ENCODE measurements around the gene GLT6D1. TPM values are rescaled to one million over a fixed set of nuclear protein-coding genes. Genes with fewer than 3 reads are reported as not detected.

Gene GLT6D1
- total RNA-seq, 1 experiment from 2014 or later: not detected

DNA sequence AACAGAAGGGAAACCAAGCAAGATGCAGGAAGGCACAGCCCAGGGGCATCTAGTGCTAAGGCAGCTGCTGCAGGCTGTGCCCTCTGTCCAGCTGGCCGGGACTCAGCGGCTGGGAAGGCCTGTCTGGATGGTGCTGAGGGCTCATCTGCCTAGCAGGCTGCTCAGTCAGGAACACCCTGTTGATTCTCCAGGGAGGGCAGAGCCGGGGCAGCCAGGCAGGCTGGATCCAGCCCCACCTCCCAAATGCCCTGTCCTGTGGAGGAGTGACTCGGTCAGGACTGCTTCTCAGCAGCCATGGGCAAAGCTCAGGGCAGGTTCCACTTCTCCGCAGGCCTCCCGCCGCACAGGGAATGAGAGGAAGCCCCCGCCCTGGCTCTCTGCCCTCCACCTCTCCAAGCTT is 16.0 kb upstream of the GLT6D1 start:
- no peaks in the 10 kb centered on the region for H3K36me3 ChIP-seq (ENCODE audit: low read depth)
- no peaks in the 10 kb centered on the region for H3K9me2 ChIP-seq (ENCODE audit: insufficient read depth)
- no TSS peak for BruUV-seq (replicated peaks)
- intact Hi-C loops (cut with micrococcal nuclease; ENCODE audit: unreplicated experiment): no loop called here
- no peaks in the 10 kb centered on the region for H3F3A ChIP-seq (ENCODE audit: insufficient read depth, low read depth)
- H3K9me3 ChIP-seq (ENCODE audit: insufficient read depth, low read depth): no peaks in the 10 kb centered on the region
- no peaks in the 10 kb centered on the region for H3K79me2 ChIP-seq (ENCODE audit: low read depth)
- POLR2A ChIA-PET (ENCODE audit: unreplicated experiment): no interaction called here
- H3K4me1 ChIP-seq (replicated peaks; ENCODE audit: insufficient read depth): no peaks in the 10 kb centered on the region
- no peaks in the 10 kb centered on the region for H4K20me1 ChIP-seq (ENCODE audit: insufficient read depth)
- no peak overlapping the region for H3K4me3 ChIP-seq
- H3K4me2 ChIP-seq: no peak overlapping the region
- H2AFZ ChIP-seq: no peak overlapping the region
- no peak for TF ChIP-seq EZH2 (IDR thresholded peaks at IDR 0.05; ENCODE audit: low read depth)
- TF ChIP-seq, protein P1, sequence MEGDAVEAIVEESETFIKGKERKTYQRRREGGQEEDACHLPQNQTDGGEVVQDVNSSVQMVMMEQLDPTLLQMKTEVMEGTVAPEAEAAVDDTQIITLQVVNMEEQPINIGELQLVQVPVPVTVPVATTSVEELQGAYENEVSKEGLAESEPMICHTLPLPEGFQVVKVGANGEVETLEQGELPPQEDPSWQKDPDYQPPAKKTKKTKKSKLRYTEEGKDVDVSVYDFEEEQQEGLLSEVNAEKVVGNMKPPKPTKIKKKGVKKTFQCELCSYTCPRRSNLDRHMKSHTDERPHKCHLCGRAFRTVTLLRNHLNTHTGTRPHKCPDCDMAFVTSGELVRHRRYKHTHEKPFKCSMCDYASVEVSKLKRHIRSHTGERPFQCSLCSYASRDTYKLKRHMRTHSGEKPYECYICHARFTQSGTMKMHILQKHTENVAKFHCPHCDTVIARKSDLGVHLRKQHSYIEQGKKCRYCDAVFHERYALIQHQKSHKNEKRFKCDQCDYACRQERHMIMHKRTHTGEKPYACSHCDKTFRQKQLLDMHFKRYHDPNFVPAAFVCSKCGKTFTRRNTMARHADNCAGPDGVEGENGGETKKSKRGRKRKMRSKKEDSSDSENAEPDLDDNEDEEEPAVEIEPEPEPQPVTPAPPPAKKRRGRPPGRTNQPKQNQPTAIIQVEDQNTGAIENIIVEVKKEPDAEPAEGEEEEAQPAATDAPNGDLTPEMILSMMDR (conservative IDR thresholded peaks at IDR 0.05): no peak
- CTCF ChIA-PET: no interaction called here
- H3K27ac ChIP-seq: no peak overlapping the region
- DNase-seq: no peak
- peaks cover 87% of the 10 kb centered on the region for H3K27me3 ChIP-seq (ENCODE audit: insufficient read depth, low read depth)

DNA sequence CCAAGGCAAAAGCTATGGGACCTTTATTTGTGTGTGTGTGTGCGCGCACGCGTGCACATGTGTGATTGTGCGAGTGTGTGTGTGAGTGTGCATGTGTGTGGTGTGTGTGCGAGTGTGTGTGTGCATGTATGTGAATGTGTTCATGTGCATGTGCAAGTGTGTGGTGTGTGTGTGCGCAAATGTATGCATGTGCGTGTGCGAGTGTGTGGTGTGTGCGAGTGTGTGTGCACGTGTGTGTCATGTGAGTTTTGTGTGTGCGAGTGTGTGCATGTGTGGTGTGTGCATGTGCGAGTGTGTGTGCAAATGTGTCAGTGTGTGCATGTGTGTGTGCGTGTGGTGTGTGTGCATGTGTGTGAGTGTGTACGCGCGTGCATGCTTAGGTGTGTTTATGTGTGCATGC is 11.1 kb upstream of the GLT6D1 start:
- no peaks in the 10 kb centered on the region for H3K36me3 ChIP-seq (ENCODE audit: low read depth)
- H3K9me3 ChIP-seq (ENCODE audit: insufficient read depth, low read depth): 0 out of 2 replicates have a peak, but pooled peaks cover 3% of the 10 kb centered on the region
- H4K20me1 ChIP-seq (ENCODE audit: insufficient read depth): no peaks in the 10 kb centered on the region
- peaks cover 41% of the 10 kb centered on the region for H3K27me3 ChIP-seq (ENCODE audit: insufficient read depth, low read depth)
- H3K9me2 ChIP-seq (ENCODE audit: insufficient read depth): no peaks in the 10 kb centered on the region
- ChIA-PET CTCF (no interaction called here), POLR2A (ENCODE audit: unreplicated experiment) (no interaction called here)
- DNase-seq: no peak
- BruUV-seq (replicated peaks): no TSS peak
- no peak overlapping the region for H3K4me2 ChIP-seq
- H3K4me3 ChIP-seq: no peak overlapping the region
- no peak overlapping the region for H2AFZ ChIP-seq
- no peaks in the 10 kb centered on the region for H3K79me2 ChIP-seq (ENCODE audit: low read depth)
- intact Hi-C loops (cut with micrococcal nuclease; ENCODE audit: unreplicated experiment): no loop called here
- TF ChIP-seq EZH2 (IDR thresholded peaks at IDR 0.05; ENCODE audit: low read depth): no peak
- TF ChIP-seq, protein P1 (conservative IDR thresholded peaks at IDR 0.05): no peak
- no peaks in the 10 kb centered on the region for H3K4me1 ChIP-seq (replicated peaks; ENCODE audit: insufficient read depth)
- no peak overlapping the region for H3K27ac ChIP-seq
- no peaks in the 10 kb centered on the region for H3F3A ChIP-seq (ENCODE audit: insufficient read depth, low read depth)

DNA sequence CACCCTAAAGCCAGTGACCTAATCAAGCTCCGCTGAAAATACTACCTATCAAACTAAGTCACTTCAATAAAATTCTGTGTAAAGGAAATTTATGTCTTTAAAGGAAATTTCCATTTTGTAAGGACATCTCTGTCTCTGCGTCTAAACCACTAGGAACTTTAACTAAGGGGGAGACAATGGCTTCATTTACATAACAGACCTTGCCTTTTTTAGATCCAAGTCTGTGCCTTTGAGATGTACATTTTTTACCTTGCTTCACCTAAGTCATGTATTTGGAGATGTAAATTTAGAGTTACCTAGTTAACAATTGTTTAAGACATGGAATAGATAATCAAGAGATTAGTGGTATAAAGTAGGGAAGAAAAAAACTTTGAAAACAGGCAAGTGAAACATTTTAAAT is 10.2 kb upstream of the GLT6D1 start:
- intact Hi-C loops (cut with micrococcal nuclease; ENCODE audit: unreplicated experiment): no loop called here
- H4K20me1 ChIP-seq (ENCODE audit: insufficient read depth): no peaks in the 10 kb centered on the region
- H3K4me3 ChIP-seq: no peak overlapping the region
- no peaks in the 10 kb centered on the region for H3K4me1 ChIP-seq (replicated peaks; ENCODE audit: insufficient read depth)
- no TSS peak for BruUV-seq (replicated peaks)
- no peak overlapping the region for H3K4me2 ChIP-seq
- DNase-seq: no peak
- H3F3A ChIP-seq (ENCODE audit: insufficient read depth, low read depth): no peaks in the 10 kb centered on the region
- peaks cover 41% of the 10 kb centered on the region for H3K27me3 ChIP-seq (ENCODE audit: insufficient read depth, low read depth)
- H3K79me2 ChIP-seq (ENCODE audit: low read depth): no peaks in the 10 kb centered on the region
- H3K9me2 ChIP-seq (ENCODE audit: insufficient read depth): no peaks in the 10 kb centered on the region
- H3K36me3 ChIP-seq (ENCODE audit: low read depth): no peaks in the 10 kb centered on the region
- TF ChIP-seq EZH2 (IDR thresholded peaks at IDR 0.05; ENCODE audit: low read depth): no peak
- TF ChIP-seq, protein P1 (conservative IDR thresholded peaks at IDR 0.05): no peak
- H3K9me3 ChIP-seq (ENCODE audit: insufficient read depth, low read depth): peaks cover 7% of the 10 kb centered on the region; the same call in 1 of the 2 replicates
- no peak overlapping the region for H2AFZ ChIP-seq
- no peak overlapping the region for H3K27ac ChIP-seq
- POLR2A ChIA-PET (ENCODE audit: unreplicated experiment): no interaction called here
- CTCF ChIA-PET: no interaction called here

Data from PC-9 (cell line).